SK-N-SH (cell line): ENCODE results near the gene SYNGR2. TPM values are rescaled to one million over a fixed set of nuclear protein-coding genes. Genes with fewer than 3 reads are reported as not detected.

Experiments used
- CTCF ChIA-PET: fragments of 300-600, 350-600 bp; formaldehyde crosslinking; extraction: SDS; loops from one replicate; lab custom pipeline; 2021; lab: Yijun Ruan, JAX
- POLR2A ChIA-PET: fragments of 350-600 bp; sonication (Branson Sonifier 250); formaldehyde crosslinking; extraction: SDS; loops from one replicate; lab custom pipeline; 2020; ENCODE audit warnings: antibody characterized with exemption, inconsistent platforms; lab: Yijun Ruan, JAX
- DNase-seq: peaks from one replicate; pipeline ENCODE4 v3.0.0; 2012
- H2AFZ ChIP-seq: fragments of 200-600 bp; sonication (generic); 2 replicates; pipeline ENCODE4 v1.8.1; 2016; ENCODE audit warnings: antibody characterized with exemption, mild to moderate bottlenecking, low read depth
- H3F3A ChIP-seq: fragments of 200-600 bp; sonication (generic); replicated peaks from 2 replicates; pipeline ENCODE3; 2016; ENCODE audit warnings: antibody characterized with exemption, mild to moderate bottlenecking; ENCODE audit not compliant: insufficient read depth
- H3K27ac ChIP-seq, 2 experiments: fragments of 200-500 bp in 1 of 2; fragments of 200-600 bp in 1 of 2; sonication (Bioruptor generic) in 1 of 2; sonication (generic), shearing (Covaris generic) in 1 of 2; 2 replicates each; pipeline versions ENCODE4 v1.5.1 to v1.6.1; 2014 to 2016; ENCODE audit warnings: low read depth in 2 of 2, inconsistent platforms in 1 of 2, low read length in 1 of 2, mild to moderate bottlenecking in 1 of 2, mixed read lengths in 1 of 2
- H3K27me3 ChIP-seq: fragments of 200-600 bp; sonication (generic), shearing (Covaris generic); 2 replicates; pipeline ENCODE4 v1.6.1; 2016; ENCODE audit warnings: mixed run types; ENCODE audit not compliant: insufficient read depth
- H3K36me3 ChIP-seq, 2 experiments: fragments of 200-500 bp in 1 of 2; fragments of 200-600 bp in 1 of 2; sonication (Bioruptor generic) in 1 of 2; sonication (generic) in 1 of 2; replicated peaks in 1 of 2; 2 replicates each; pipeline versions ENCODE3 to v1.5.1; 2014 to 2016; ENCODE audit warnings: low read length in 1 of 2, mild to moderate bottlenecking in 1 of 2; ENCODE audit not compliant: insufficient read depth in 2 of 2, control insufficient read depth in 1 of 2
- H3K4me1 ChIP-seq, 2 experiments: fragments of 200-500 bp in 1 of 2; fragments of 200-600 bp in 1 of 2; sonication (Bioruptor generic) in 1 of 2; sonication (generic), shearing (Covaris generic) in 1 of 2; 2 replicates each; pipeline versions ENCODE4 v1.5.1 to v1.6.1; 2014 to 2016; ENCODE audit warnings: low read depth in 1 of 2, low read length in 1 of 2, mixed run types in 1 of 2; ENCODE audit not compliant: insufficient read depth in 2 of 2, control insufficient read depth in 1 of 2
- H3K4me2 ChIP-seq: fragments of 200-600 bp; sonication (generic), shearing (Covaris generic); 2 replicates; pipeline ENCODE4 v1.6.1; 2017; ENCODE audit warnings: mixed run types
- H3K4me3 ChIP-seq, 2 experiments: fragments of 200-500 bp in 1 of 2; fragments of 200-600 bp in 1 of 2; sonication (Bioruptor generic) in 1 of 2; sonication (generic), shearing (Covaris generic) in 1 of 2; 2 replicates each; pipeline versions ENCODE4 v1.5.1 to v1.8.1; 2014 to 2016; ENCODE audit warnings: low read depth in 2 of 2, inconsistent platforms in 1 of 2, low read length in 1 of 2, mild to moderate bottlenecking in 1 of 2, mixed read lengths in 1 of 2, moderate library complexity in 1 of 2
- H3K79me2 ChIP-seq: fragments of 200-600 bp; sonication (generic); 2 replicates; pipeline ENCODE4 v1.8.1; 2017; ENCODE audit warnings: mild to moderate bottlenecking; ENCODE audit not compliant: insufficient read depth
- H3K9ac ChIP-seq: fragments of 200-600 bp; sonication (generic); 2 replicates; pipeline ENCODE4 v1.6.1; 2017; ENCODE audit warnings: mixed run types
- H3K9me2 ChIP-seq: fragments of 200-600 bp; sonication (generic); 2 replicates; pipeline ENCODE4 v1.6.1; 2017; ENCODE audit warnings: mixed run types
- H3K9me3 ChIP-seq: fragments of 200-600 bp; sonication (generic); 2 replicates; pipeline ENCODE4 v1.6.1; 2017; ENCODE audit warnings: mixed run types, mild to moderate bottlenecking, moderate library complexity
- H4K20me1 ChIP-seq: fragments of 200-600 bp; sonication (generic); 2 replicates; pipeline ENCODE4 v1.6.1; 2017; ENCODE audit warnings: mild to moderate bottlenecking, mixed run types; ENCODE audit not compliant: insufficient read depth
- CHD2 ChIP-seq: fragments of 150-350 bp; IDR thresholded peaks from 2 replicates; pipeline ENCODE4 v1.6.1; 2018; ENCODE audit warnings: low read length; ENCODE audit not compliant: partially characterized antibody
- EP300 ChIP-seq, 2 experiments: IDR thresholded peaks; 2 replicates each; pipeline versions ENCODE4 v1.4.0 to v1.6.1; 2012; ENCODE audit warnings: borderline replicate concordance in 1 of 2, low read depth in 1 of 2, low read length in 1 of 2
- EZH2phosphoT487 ChIP-seq: fragments of 200-600 bp; sonication (generic); IDR thresholded peaks from 2 replicates; pipeline ENCODE4 v1.6.1; 2017; ENCODE audit warnings: low read depth, mixed run types, mild to moderate bottlenecking, antibody characterized with exemption, moderate library complexity, borderline replicate concordance
- FOSL2 ChIP-seq: IDR thresholded peaks from 2 replicates; pipeline ENCODE4 v1.4.0; 2012; ENCODE audit warnings: low read depth, mild to moderate bottlenecking, moderate library complexity, borderline replicate concordance
- FOXM1 ChIP-seq: IDR thresholded peaks from 2 replicates; pipeline ENCODE4 v1.4.0; 2012; ENCODE audit warnings: low read depth, mild to moderate bottlenecking
- IRF3 ChIP-seq: fragments of 150-350 bp; IDR thresholded peaks from 2 replicates; pipeline ENCODE4 v1.6.1; 2016; ENCODE audit warnings: mild to moderate bottlenecking, low read depth, low read length
- JUND ChIP-seq: IDR thresholded peaks from 2 replicates; pipeline ENCODE4 v1.4.0; 2012
- SIN3A ChIP-seq: IDR thresholded peaks from 2 replicates; pipeline ENCODE4 v1.6.1; 2012; ENCODE audit warnings: low read depth, mild to moderate bottlenecking, low read length, moderate library complexity, borderline replicate concordance
- TEAD4 ChIP-seq: IDR thresholded peaks from 2 replicates; pipeline ENCODE4 v1.4.0; 2012; ENCODE audit warnings: mild to moderate bottlenecking, borderline replicate concordance; ENCODE audit not compliant: insufficient read depth
- USF2 ChIP-seq: fragments of 150-350 bp; IDR thresholded peaks from 2 replicates; pipeline ENCODE4 v1.6.1; 2017; ENCODE audit warnings: antibody characterized with exemption, low read length, low read depth, borderline replicate concordance
- ZBTB33 ChIP-seq: IDR thresholded peaks from 2 replicates; pipeline ENCODE4 v1.4.0; 2012; ENCODE audit warnings: low read depth, borderline replicate concordance
- WGBS: methylation state at CpG from one replicate; pipeline ENCODE4 v1.1.6; 2017; ENCODE audit warnings: low lambda C conversion rate; 5-methylcytosine and 5-hydroxymethylcytosine counted together
- polyA plus RNA-seq, 3 experiments: library from polyadenylated mRNA; depleted of rRNA; stranded (reverse); fragments of >200 nt; gene quantifications; 2 replicates each; pipeline ENCODE4 v1.2.3, GENCODE V29; 2012

SYNGR2 gene
- polyA plus RNA-seq, 1 of the 3 experiments (the other 2 are of a cell fraction): 181 TPM

DNA sequence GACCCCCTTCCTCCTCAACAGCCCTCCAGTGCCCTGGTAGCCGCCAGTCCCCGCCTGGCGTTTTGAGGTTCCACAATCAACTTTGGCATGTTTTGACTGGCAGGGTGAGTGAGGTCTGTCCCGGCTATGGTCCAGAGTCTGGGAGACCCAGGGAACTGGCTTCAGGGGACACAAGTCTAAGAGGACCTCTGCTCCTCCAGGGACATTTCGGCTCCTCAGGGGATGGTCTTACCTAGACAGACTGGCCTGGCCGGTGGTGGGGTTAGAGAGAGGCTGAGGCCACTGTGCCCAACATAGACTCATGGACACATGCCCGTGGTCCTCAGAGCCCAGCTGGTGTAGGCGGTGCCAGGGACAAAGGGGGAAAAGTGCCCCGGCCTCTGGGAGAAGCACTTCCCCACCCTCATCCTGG lies 35.6 kb upstream of the SYNGR2 start (continued):
- TF ChIP-seq ZBTB33 (no peak), SIN3A (no peak), EZH2phosphoT487 (no peak), IRF3 (no peak), FOSL2 (no peak), USF2 (no peak), EP300 (IDR thresholded peaks at IDR 0.05; ENCODE audit: borderline replicate concordance in 1 of 2, low read depth in 1 of 2, low read length in 1 of 2) (no peak)

DNA sequence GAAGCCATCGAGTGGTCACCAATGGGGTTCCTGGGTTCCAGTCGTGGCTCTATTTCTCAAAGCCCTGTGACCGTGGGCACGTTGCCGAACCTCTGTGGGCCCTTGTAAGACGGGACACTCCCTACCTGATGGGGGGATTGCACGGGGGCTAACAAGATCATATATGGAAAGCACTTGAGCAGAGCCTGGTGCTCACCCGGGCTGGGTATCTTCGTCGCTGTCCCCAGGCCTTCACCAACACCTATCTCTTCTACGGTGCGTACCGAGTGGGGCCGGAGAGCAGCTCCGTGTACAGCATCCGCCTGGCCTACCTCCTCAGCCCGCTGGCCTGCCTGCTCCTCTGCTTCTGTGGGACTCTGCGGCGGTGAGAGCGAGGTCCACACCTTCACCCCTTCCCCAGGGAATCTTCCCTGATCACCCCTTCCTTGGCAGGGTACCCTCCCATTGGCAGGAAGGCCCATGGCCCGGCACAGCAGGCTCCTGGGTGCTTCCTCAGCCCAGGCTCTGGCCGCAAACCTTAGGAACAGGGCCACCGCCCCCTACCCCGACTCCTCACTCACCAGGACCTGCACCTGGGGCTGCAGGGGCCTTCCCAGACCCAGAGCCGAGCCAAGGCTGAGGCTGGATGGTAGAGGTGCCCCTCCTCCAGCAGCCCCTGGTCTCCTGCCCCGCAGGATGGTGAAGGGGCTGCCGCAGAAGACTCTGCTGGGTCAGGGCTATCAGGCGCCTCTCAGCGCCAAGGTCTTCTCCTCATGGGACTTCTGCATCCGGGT lies 35.0 kb upstream of the SYNGR2 start:
- H3K36me3 ChIP-seq: no peaks in the 10 kb centered on the region
- H3K9me2 ChIP-seq: no peaks in the 10 kb centered on the region
- no peaks in the 10 kb centered on the region for H4K20me1 ChIP-seq
- H3K4me3 ChIP-seq: no peak overlapping the region
- WGBS: 96% methylated on average over 25 of the region's 30 CpGs
- H3K9me3 ChIP-seq: no peaks in the 10 kb centered on the region
- peaks cover 4 to 6% of the 10 kb centered on the region in 2 experiments; a peak in 1 of 4 replicates for H3K4me1 ChIP-seq
- H3K27me3 ChIP-seq: peaks cover 3% of the 10 kb centered on the region
- TF ChIP-seq EZH2phosphoT487: no peak
- TF ChIP-seq EP300 (IDR thresholded peaks at IDR 0.05; ENCODE audit: borderline replicate concordance in 1 of 2, low read depth in 1 of 2, low read length in 1 of 2): no peak
- TF ChIP-seq CHD2: no peak
- TF ChIP-seq TEAD4: no peak
- no peak for TF ChIP-seq USF2
- no peak for TF ChIP-seq FOXM1
- no peak for TF ChIP-seq JUND
- TF ChIP-seq, all 33 proteins: peak for 0
- Histone ChIP-seq H3K4me2 (no peak overlapping the region), H3K9ac (no peak overlapping the region), H3F3A (no peaks in the 10 kb centered on the region), H3K27ac (no peak overlapping the region), H2AFZ (no peak overlapping the region), H3K79me2 (no peaks in the 10 kb centered on the region)
- ChIA-PET CTCF (interaction anchor here (0.6 to 6.3 kb wide), 10 partner anchors 9 to 332 kb away, joined by 3 to 73 read pairs (median 13); no protein-coding TSS in a partner anchor), POLR2A (no interaction called here)
- DNase-seq: no peak
